SKM-1 (cell line): ENCODE measurements around the gene GOLGA8B.
"Not testable (repeated sequence)": the region's sequence is repeated elsewhere in the genome, so short reads cannot be mapped to it uniquely, and the experiment has no call there.

Experiments used
- DNase-seq: peaks from one replicate; lab custom pipeline; 2025; ENCODE audit not compliant: unreplicated experiment; lab: John Stamatoyannopoulos, UW

The GOLGA8B gene

GRCh38 chr15:34597316-34597715, 13.9 kb upstream of the GOLGA8B start:
- DNase-seq = no peak

GRCh38 chr15:34594361-34594760, 10.9 kb upstream of the GOLGA8B start:
- DNase-seq = no peak

GRCh38 chr15:34591306-34591705, 7.9 kb upstream of the GOLGA8B start:
- no peak for DNase-seq

- DNase-seq = peak; percentile 64
Observed at GRCh38 chr15:34588046-34588674, 4.7 kb upstream of the GOLGA8B start.

GRCh38 chr15:34585966-34586365, 2.5 kb upstream of the GOLGA8B start:
- DNase-seq = not testable (repeated sequence)

GRCh38 chr15:34584996-34585395, 1.5 kb upstream of the GOLGA8B start:
- DNase-seq = no peak

GRCh38 chr15:34584330-34584668, 848 bp upstream of the GOLGA8B start:
- DNase-seq = no peak

GRCh38 chr15:34582461-34583371, 735 bp downstream of the GOLGA8B start:
- no peak for DNase-seq

- DNase-seq = not testable (repeated sequence)
Observed at GRCh38 chr15:34581687-34582460, 1.6 kb downstream of the GOLGA8B start.

GRCh38 chr15:34581043-34581365, 2.4 kb downstream of the GOLGA8B start:
- no peak for DNase-seq

GRCh38 chr15:34580251-34581042, 3.0 kb downstream of the GOLGA8B start:
- not testable (repeated sequence) for DNase-seq

- no peak for DNase-seq
Observed at GRCh38 chr15:34578283-34578674, 5.2 kb downstream of the GOLGA8B start.

- not testable (repeated sequence) for DNase-seq
Observed at GRCh38 chr15:34577658-34578282, 5.7 kb downstream of the GOLGA8B start.

- not testable (repeated sequence) for DNase-seq
Observed at GRCh38 chr15:34575035-34575434, 8.4 kb downstream of the GOLGA8B start.

- not testable (repeated sequence) for DNase-seq
Observed at GRCh38 chr15:34572921-34573320, 10.5 kb downstream of the GOLGA8B start.

- DNase-seq = not testable (repeated sequence)
Observed at GRCh38 chr15:34572019-34572641, 11.3 kb downstream of the GOLGA8B start.

GRCh38 chr15:34569670-34570396, 13.6 kb downstream of the GOLGA8B start:
- DNase-seq = not testable (repeated sequence)

GRCh38 chr15:34567174-34567573, 16.3 kb downstream of the GOLGA8B start:
- not testable (repeated sequence) for DNase-seq

- DNase-seq = not testable (repeated sequence)
Observed at GRCh38 chr15:34564711-34565110, 18.7 kb downstream of the GOLGA8B start.
